ENCODE data around the gene POU2F1.
"Not testable (repeated sequence)": the region's sequence is repeated elsewhere in the genome, so short reads cannot be mapped to it uniquely, and the experiment has no call there.

POU2F1 gene

GRCh38 chr1:167221738-167222610, 1.3 kb downstream of the POU2F1 start:
- H3K9me3 ChIP-seq (ENCODE audit: low read depth, low read length), result no peaks in the 10 kb centered on the region
- peak overlapping the region; percentile 70 for H3K27ac ChIP-seq
- DNase-seq (ENCODE audit: low read depth, low spot score), result peak; percentile 61
- peak; percentile 47; the same call in 1 of the 2 replicates for TF ChIP-seq POLR2AphosphoS5 (IDR thresholded peaks at IDR 0.05; ENCODE audit: borderline replicate concordance, low read depth, low read length)
- no peak for TF ChIP-seq EZH2 (IDR thresholded peaks at IDR 0.05)
- TF ChIP-seq FOXP2 (optimal IDR thresholded peaks at IDR 0.05; ENCODE audit: control extremely low read depth, extremely low read length, insufficient read depth), result no peak
- H3K4me3 ChIP-seq, result peak overlapping the region; percentile 82
- H3K9ac ChIP-seq (ENCODE audit: insufficient read length), result peak overlapping the region; percentile 79
- H3K36me3 ChIP-seq (ENCODE audit: insufficient read depth, low read length), result no peaks in the 10 kb centered on the region

- Histone ChIP-seq H3K9ac (ENCODE audit: insufficient read length) (no peak overlapping the region), H3K4me3 (no peak overlapping the region)
These were observed 2.7 kb downstream of the POU2F1 start for GRCh38 chr1:167223144-167224103.

GRCh38 chr1:167224734-167225235, 4.1 kb downstream of the POU2F1 start:
- DNase-seq (ENCODE audit: low read depth, low spot score); H3K4me3 ChIP-seq: not testable (repeated sequence)

More at GRCh38 chr1:167223144-167224103, 2.7 kb downstream of the POU2F1 start:
- no peak overlapping the region for H3K27ac ChIP-seq
- H3K36me3 ChIP-seq (ENCODE audit: insufficient read depth, low read length), result no peaks in the 10 kb centered on the region
- H3K9me3 ChIP-seq (ENCODE audit: low read depth, low read length), result no peaks in the 10 kb centered on the region
- DNase-seq (ENCODE audit: low read depth, low spot score), result no peak
- TF ChIP-seq FOXP2 (optimal IDR thresholded peaks at IDR 0.05; ENCODE audit: control extremely low read depth, extremely low read length, insufficient read depth), result no peak
- TF ChIP-seq EZH2 (IDR thresholded peaks at IDR 0.05), result no peak
- no peak for TF ChIP-seq POLR2AphosphoS5 (IDR thresholded peaks at IDR 0.05; ENCODE audit: borderline replicate concordance, low read depth, low read length)

GRCh38 chr1:167225920-167226319, 5.2 kb downstream of the POU2F1 start:
- TF ChIP-seq POLR2AphosphoS5 (IDR thresholded peaks at IDR 0.05; ENCODE audit: borderline replicate concordance, low read depth, low read length) (no peak), EZH2 (IDR thresholded peaks at IDR 0.05) (no peak), FOXP2 (optimal IDR thresholded peaks at IDR 0.05; ENCODE audit: control extremely low read depth, extremely low read length, insufficient read depth) (no peak)
- no peak overlapping the region for H3K9ac ChIP-seq (ENCODE audit: insufficient read length)
- no peak for DNase-seq (ENCODE audit: low read depth, low spot score)

More at GRCh38 chr1:167224734-167225235, 4.1 kb downstream of the POU2F1 start:
- not testable (repeated sequence) for H3K9me3 ChIP-seq (ENCODE audit: low read depth, low read length); H3K27ac ChIP-seq; H3K36me3 ChIP-seq (ENCODE audit: insufficient read depth, low read length); H3K9ac ChIP-seq (ENCODE audit: insufficient read length)

GRCh38 chr1:167227934-167228378, 7.3 kb downstream of the POU2F1 start:
- no peak overlapping the region for H3K27ac ChIP-seq
- TF ChIP-seq EZH2 (IDR thresholded peaks at IDR 0.05) (no peak), POLR2AphosphoS5 (IDR thresholded peaks at IDR 0.05; ENCODE audit: borderline replicate concordance, low read depth, low read length) (no peak), FOXP2 (optimal IDR thresholded peaks at IDR 0.05; ENCODE audit: control extremely low read depth, extremely low read length, insufficient read depth) (no peak)
- DNase-seq (ENCODE audit: low read depth, low spot score), result no peak

More at GRCh38 chr1:167225920-167226319, 5.2 kb downstream of the POU2F1 start:
- Histone ChIP-seq H3K27ac (no peak overlapping the region), H3K36me3 (ENCODE audit: insufficient read depth, low read length) (no peaks in the 10 kb centered on the region), H3K4me3 (no peak overlapping the region), H3K9me3 (ENCODE audit: low read depth, low read length) (no peaks in the 10 kb centered on the region)

GRCh38 chr1:167229719-167230385, 9.2 kb downstream of the POU2F1 start:
- H3K36me3 ChIP-seq (ENCODE audit: insufficient read depth, low read length), result no peaks in the 10 kb centered on the region
- H3K27ac ChIP-seq, result no peak overlapping the region
- H3K9ac ChIP-seq (ENCODE audit: insufficient read length), result no peak overlapping the region
- H3K9me3 ChIP-seq (ENCODE audit: low read depth, low read length), result no peaks in the 10 kb centered on the region
- no peak for TF ChIP-seq EZH2 (IDR thresholded peaks at IDR 0.05)
- TF ChIP-seq FOXP2 (optimal IDR thresholded peaks at IDR 0.05; ENCODE audit: control extremely low read depth, extremely low read length, insufficient read depth), result no peak
- TF ChIP-seq POLR2AphosphoS5 (IDR thresholded peaks at IDR 0.05; ENCODE audit: borderline replicate concordance, low read depth, low read length), result no peak
- no peak for DNase-seq (ENCODE audit: low read depth, low spot score)
- H3K4me3 ChIP-seq, result no peak overlapping the region

More at GRCh38 chr1:167227934-167228378, 7.3 kb downstream of the POU2F1 start:
- H3K9me3 ChIP-seq (ENCODE audit: low read depth, low read length), result no peaks in the 10 kb centered on the region
- no peak overlapping the region for H3K9ac ChIP-seq (ENCODE audit: insufficient read length)
- H3K36me3 ChIP-seq (ENCODE audit: insufficient read depth, low read length), result no peaks in the 10 kb centered on the region
- H3K4me3 ChIP-seq, result no peak overlapping the region

GRCh38 chr1:167230437-167230836, 9.8 kb downstream of the POU2F1 start:
- DNase-seq (ENCODE audit: low read depth, low spot score), result no peak
- no peak overlapping the region for H3K4me3 ChIP-seq
- H3K9ac ChIP-seq (ENCODE audit: insufficient read length), result no peak overlapping the region
- H3K36me3 ChIP-seq (ENCODE audit: insufficient read depth, low read length), result no peaks in the 10 kb centered on the region
- no peak for TF ChIP-seq EZH2 (IDR thresholded peaks at IDR 0.05)
- H3K9me3 ChIP-seq (ENCODE audit: low read depth, low read length), result no peaks in the 10 kb centered on the region
- H3K27ac ChIP-seq, result no peak overlapping the region

Measured in SK-N-MC (cell line).